SK-N-SH (cell line): Measurements from ENCODE around the gene RHBDL1. TPM values are rescaled to one million over a fixed set of nuclear protein-coding genes. Genes with fewer than 3 reads are reported as not detected.

Experiments used
- CTCF ChIA-PET: fragments of 300-600, 350-600 bp; formaldehyde crosslinking; extraction: SDS; loops from one replicate; lab custom pipeline; 2021; lab: Yijun Ruan, JAX
- POLR2A ChIA-PET: fragments of 350-600 bp; sonication (Branson Sonifier 250); formaldehyde crosslinking; extraction: SDS; loops from one replicate; lab custom pipeline; 2020; ENCODE audit warnings: antibody characterized with exemption, inconsistent platforms; lab: Yijun Ruan, JAX
- DNase-seq: peaks from one replicate; pipeline ENCODE4 v3.0.0; 2012
- H2AFZ ChIP-seq: fragments of 200-600 bp; sonication (generic); 2 replicates; pipeline ENCODE4 v1.8.1; 2016; ENCODE audit warnings: antibody characterized with exemption, mild to moderate bottlenecking, low read depth
- H3F3A ChIP-seq: fragments of 200-600 bp; sonication (generic); replicated peaks from 2 replicates; pipeline ENCODE3; 2016; ENCODE audit warnings: antibody characterized with exemption, mild to moderate bottlenecking; ENCODE audit not compliant: insufficient read depth
- H3K27ac ChIP-seq, 2 experiments: fragments of 200-500 bp in 1 of 2; fragments of 200-600 bp in 1 of 2; sonication (Bioruptor generic) in 1 of 2; sonication (generic), shearing (Covaris generic) in 1 of 2; 2 replicates each; pipeline versions ENCODE4 v1.5.1 to v1.6.1; 2014 to 2016; ENCODE audit warnings: low read depth in 2 of 2, inconsistent platforms in 1 of 2, low read length in 1 of 2, mild to moderate bottlenecking in 1 of 2, mixed read lengths in 1 of 2
- H3K27me3 ChIP-seq: fragments of 200-600 bp; sonication (generic), shearing (Covaris generic); 2 replicates; pipeline ENCODE4 v1.6.1; 2016; ENCODE audit warnings: mixed run types; ENCODE audit not compliant: insufficient read depth
- H3K36me3 ChIP-seq, 2 experiments: fragments of 200-500 bp in 1 of 2; fragments of 200-600 bp in 1 of 2; sonication (Bioruptor generic) in 1 of 2; sonication (generic) in 1 of 2; replicated peaks in 1 of 2; 2 replicates each; pipeline versions ENCODE3 to v1.5.1; 2014 to 2016; ENCODE audit warnings: low read length in 1 of 2, mild to moderate bottlenecking in 1 of 2; ENCODE audit not compliant: insufficient read depth in 2 of 2, control insufficient read depth in 1 of 2
- H3K4me1 ChIP-seq, 2 experiments: fragments of 200-500 bp in 1 of 2; fragments of 200-600 bp in 1 of 2; sonication (Bioruptor generic) in 1 of 2; sonication (generic), shearing (Covaris generic) in 1 of 2; 2 replicates each; pipeline versions ENCODE4 v1.5.1 to v1.6.1; 2014 to 2016; ENCODE audit warnings: low read depth in 1 of 2, low read length in 1 of 2, mixed run types in 1 of 2; ENCODE audit not compliant: insufficient read depth in 2 of 2, control insufficient read depth in 1 of 2
- H3K4me2 ChIP-seq: fragments of 200-600 bp; sonication (generic), shearing (Covaris generic); 2 replicates; pipeline ENCODE4 v1.6.1; 2017; ENCODE audit warnings: mixed run types
- H3K4me3 ChIP-seq, 2 experiments: fragments of 200-500 bp in 1 of 2; fragments of 200-600 bp in 1 of 2; sonication (Bioruptor generic) in 1 of 2; sonication (generic), shearing (Covaris generic) in 1 of 2; 2 replicates each; pipeline versions ENCODE4 v1.5.1 to v1.8.1; 2014 to 2016; ENCODE audit warnings: low read depth in 2 of 2, inconsistent platforms in 1 of 2, low read length in 1 of 2, mild to moderate bottlenecking in 1 of 2, mixed read lengths in 1 of 2, moderate library complexity in 1 of 2
- H3K79me2 ChIP-seq: fragments of 200-600 bp; sonication (generic); 2 replicates; pipeline ENCODE4 v1.8.1; 2017; ENCODE audit warnings: mild to moderate bottlenecking; ENCODE audit not compliant: insufficient read depth
- H3K9ac ChIP-seq: fragments of 200-600 bp; sonication (generic); 2 replicates; pipeline ENCODE4 v1.6.1; 2017; ENCODE audit warnings: mixed run types
- H3K9me2 ChIP-seq: fragments of 200-600 bp; sonication (generic); 2 replicates; pipeline ENCODE4 v1.6.1; 2017; ENCODE audit warnings: mixed run types
- H3K9me3 ChIP-seq: fragments of 200-600 bp; sonication (generic); 2 replicates; pipeline ENCODE4 v1.6.1; 2017; ENCODE audit warnings: mixed run types, mild to moderate bottlenecking, moderate library complexity
- H4K20me1 ChIP-seq: fragments of 200-600 bp; sonication (generic); 2 replicates; pipeline ENCODE4 v1.6.1; 2017; ENCODE audit warnings: mild to moderate bottlenecking, mixed run types; ENCODE audit not compliant: insufficient read depth
- CHD2 ChIP-seq: fragments of 150-350 bp; IDR thresholded peaks from 2 replicates; pipeline ENCODE4 v1.6.1; 2018; ENCODE audit warnings: low read length; ENCODE audit not compliant: partially characterized antibody
- ELF1 ChIP-seq: IDR thresholded peaks from 2 replicates; pipeline ENCODE4 v1.4.0; 2012
- FOXM1 ChIP-seq: IDR thresholded peaks from 2 replicates; pipeline ENCODE4 v1.4.0; 2012; ENCODE audit warnings: low read depth, mild to moderate bottlenecking
- JUND ChIP-seq: IDR thresholded peaks from 2 replicates; pipeline ENCODE4 v1.4.0; 2012
- NRF1 ChIP-seq: IDR thresholded peaks from 2 replicates; pipeline ENCODE4 v1.6.1; 2012; ENCODE audit warnings: low read depth, mild to moderate bottlenecking, low read length
- RCOR1 ChIP-seq: fragments of 150-350 bp; IDR thresholded peaks from 2 replicates; pipeline ENCODE4 v1.6.1; 2017; ENCODE audit warnings: antibody characterized with exemption, low read length
- RFX5 ChIP-seq: IDR thresholded peaks from 2 replicates; pipeline ENCODE4 v1.6.1; 2012; ENCODE audit warnings: mild to moderate bottlenecking, improper control_type of control experiment, low read length
- RXRA ChIP-seq: IDR thresholded peaks from 2 replicates; pipeline ENCODE4 v1.4.0; 2012; ENCODE audit warnings: low read depth, mild to moderate bottlenecking, borderline replicate concordance
- SIN3A ChIP-seq: IDR thresholded peaks from 2 replicates; pipeline ENCODE4 v1.6.1; 2012; ENCODE audit warnings: low read depth, mild to moderate bottlenecking, low read length, moderate library complexity, borderline replicate concordance
- SMC3 ChIP-seq: IDR thresholded peaks from 2 replicates; pipeline ENCODE4 v1.6.1; 2012; ENCODE audit warnings: low read depth, low read length, improper control_type of control experiment
- TAF1 ChIP-seq: IDR thresholded peaks from 2 replicates; pipeline ENCODE4 v1.6.1; 2012; ENCODE audit warnings: low read depth, mild to moderate bottlenecking, low read length, moderate library complexity, borderline replicate concordance
- TCF12 ChIP-seq: IDR thresholded peaks from 2 replicates; pipeline ENCODE4 v1.4.0; 2012
- TEAD4 ChIP-seq: IDR thresholded peaks from 2 replicates; pipeline ENCODE4 v1.4.0; 2012; ENCODE audit warnings: mild to moderate bottlenecking, borderline replicate concordance; ENCODE audit not compliant: insufficient read depth
- YY1 ChIP-seq: IDR thresholded peaks from 2 replicates; pipeline ENCODE4 v1.4.0; 2012; ENCODE audit warnings: low read depth, mild to moderate bottlenecking
- WGBS: methylation state at CpG from one replicate; pipeline ENCODE4 v1.1.6; 2017; ENCODE audit warnings: low lambda C conversion rate; 5-methylcytosine and 5-hydroxymethylcytosine counted together
- polyA plus RNA-seq, 3 experiments: library from polyadenylated mRNA; depleted of rRNA; stranded (reverse); fragments of >200 nt; gene quantifications; 2 replicates each; pipeline ENCODE4 v1.2.3, GENCODE V29; 2012
- TF ChIP-seq, protein P1 (sequence below): IDR thresholded peaks from 2 replicates; pipeline ENCODE4 v1.6.1; 2012; ENCODE audit warnings: mild to moderate bottlenecking, low read depth, low read length, moderate library complexity
- TF ChIP-seq, protein P2 (sequence below): fragments of 150-350 bp; IDR thresholded peaks from 2 replicates; pipeline ENCODE4 v1.6.1; 2016; ENCODE audit warnings: mild to moderate bottlenecking, low read depth, low read length
- TF ChIP-seq, protein P3 (sequence below): IDR thresholded peaks from 2 replicates; pipeline ENCODE4 v1.4.0; 2012; ENCODE audit warnings: low read depth, borderline replicate concordance
- TF ChIP-seq, protein P4 (sequence below): fragments of 200-600 bp; sonication (generic); IDR thresholded peaks from 2 replicates; pipeline ENCODE4 v1.6.1; 2017; ENCODE audit warnings: antibody characterized with exemption, mild to moderate bottlenecking, moderate library complexity
- TF ChIP-seq, protein P5 (sequence below): IDR thresholded peaks from 2 replicates; pipeline ENCODE4 v1.4.0; 2012; ENCODE audit warnings: low read depth
- TF ChIP-seq, protein P6 (sequence below): IDR thresholded peaks from 2 replicates; pipeline ENCODE4; 2012

RHBDL1 gene
- polyA plus RNA-seq, 1 of the 3 experiments (the other 2 are of a cell fraction) = 4.1 TPM

DNA sequence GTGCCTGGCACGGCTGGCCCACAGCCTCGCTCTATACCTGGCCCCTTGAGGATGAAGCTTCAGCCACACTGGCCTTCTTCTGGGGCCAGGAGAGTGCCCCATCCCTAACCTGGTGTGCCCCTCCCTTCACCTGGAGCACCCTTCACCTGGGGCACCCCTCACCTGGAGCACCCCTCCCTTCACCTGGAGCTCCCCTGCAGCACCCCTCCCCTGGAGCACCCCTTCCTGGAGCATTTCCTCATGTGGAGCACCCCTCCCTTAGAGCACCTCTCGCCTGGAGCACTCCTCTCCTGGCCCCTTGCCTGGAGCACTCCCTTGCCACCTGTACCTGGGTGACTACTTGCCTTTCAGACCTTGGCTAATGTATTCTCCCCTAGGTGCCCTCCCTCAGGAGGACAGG lies 32.5 kb downstream of the RHBDL1 start:
- H3K9ac ChIP-seq = no peak overlapping the region
- POLR2A ChIA-PET = interaction anchor here (0.5 to 2.8 kb wide), 3 partner anchors 12 to 285 kb away, joined by 3 to 19 read pairs (median 4); partner anchors contain the start of genes ANTKMT, CHTF18 and RPUSD1
- peaks cover 27% of the 10 kb centered on the region for H3F3A ChIP-seq
- peaks cover 18% of the 10 kb centered on the region for H4K20me1 ChIP-seq
- H3K9me2 ChIP-seq = no peaks in the 10 kb centered on the region
- 85% methylated on average over 3 of the region's 3 CpGs for WGBS
- DNase-seq = no peak
- no peak overlapping the region for H2AFZ ChIP-seq
- no peak overlapping the region for H3K27ac ChIP-seq
- H3K4me2 ChIP-seq = no peak overlapping the region
- TF ChIP-seq SIN3A (no peak), TAF1 (no peak), RCOR1 (no peak), YY1 (no peak), TCF12 (no peak), RFX5 (no peak), JUND (no peak), RXRA (no peak), FOXM1 (no peak), ELF1 (no peak), NRF1 (no peak), TEAD4 (no peak), CHD2 (no peak), SMC3 (no peak)
- TF ChIP-seq, protein P1, sequence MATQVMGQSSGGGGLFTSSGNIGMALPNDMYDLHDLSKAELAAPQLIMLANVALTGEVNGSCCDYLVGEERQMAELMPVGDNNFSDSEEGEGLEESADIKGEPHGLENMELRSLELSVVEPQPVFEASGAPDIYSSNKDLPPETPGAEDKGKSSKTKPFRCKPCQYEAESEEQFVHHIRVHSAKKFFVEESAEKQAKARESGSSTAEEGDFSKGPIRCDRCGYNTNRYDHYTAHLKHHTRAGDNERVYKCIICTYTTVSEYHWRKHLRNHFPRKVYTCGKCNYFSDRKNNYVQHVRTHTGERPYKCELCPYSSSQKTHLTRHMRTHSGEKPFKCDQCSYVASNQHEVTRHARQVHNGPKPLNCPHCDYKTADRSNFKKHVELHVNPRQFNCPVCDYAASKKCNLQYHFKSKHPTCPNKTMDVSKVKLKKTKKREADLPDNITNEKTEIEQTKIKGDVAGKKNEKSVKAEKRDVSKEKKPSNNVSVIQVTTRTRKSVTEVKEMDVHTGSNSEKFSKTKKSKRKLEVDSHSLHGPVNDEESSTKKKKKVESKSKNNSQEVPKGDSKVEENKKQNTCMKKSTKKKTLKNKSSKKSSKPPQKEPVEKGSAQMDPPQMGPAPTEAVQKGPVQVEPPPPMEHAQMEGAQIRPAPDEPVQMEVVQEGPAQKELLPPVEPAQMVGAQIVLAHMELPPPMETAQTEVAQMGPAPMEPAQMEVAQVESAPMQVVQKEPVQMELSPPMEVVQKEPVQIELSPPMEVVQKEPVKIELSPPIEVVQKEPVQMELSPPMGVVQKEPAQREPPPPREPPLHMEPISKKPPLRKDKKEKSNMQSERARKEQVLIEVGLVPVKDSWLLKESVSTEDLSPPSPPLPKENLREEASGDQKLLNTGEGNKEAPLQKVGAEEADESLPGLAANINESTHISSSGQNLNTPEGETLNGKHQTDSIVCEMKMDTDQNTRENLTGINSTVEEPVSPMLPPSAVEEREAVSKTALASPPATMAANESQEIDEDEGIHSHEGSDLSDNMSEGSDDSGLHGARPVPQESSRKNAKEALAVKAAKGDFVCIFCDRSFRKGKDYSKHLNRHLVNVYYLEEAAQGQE = no peak
- TF ChIP-seq, protein P2, sequence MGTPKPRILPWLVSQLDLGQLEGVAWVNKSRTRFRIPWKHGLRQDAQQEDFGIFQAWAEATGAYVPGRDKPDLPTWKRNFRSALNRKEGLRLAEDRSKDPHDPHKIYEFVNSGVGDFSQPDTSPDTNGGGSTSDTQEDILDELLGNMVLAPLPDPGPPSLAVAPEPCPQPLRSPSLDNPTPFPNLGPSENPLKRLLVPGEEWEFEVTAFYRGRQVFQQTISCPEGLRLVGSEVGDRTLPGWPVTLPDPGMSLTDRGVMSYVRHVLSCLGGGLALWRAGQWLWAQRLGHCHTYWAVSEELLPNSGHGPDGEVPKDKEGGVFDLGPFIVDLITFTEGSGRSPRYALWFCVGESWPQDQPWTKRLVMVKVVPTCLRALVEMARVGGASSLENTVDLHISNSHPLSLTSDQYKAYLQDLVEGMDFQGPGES = no peak
- TF ChIP-seq, protein P3, sequence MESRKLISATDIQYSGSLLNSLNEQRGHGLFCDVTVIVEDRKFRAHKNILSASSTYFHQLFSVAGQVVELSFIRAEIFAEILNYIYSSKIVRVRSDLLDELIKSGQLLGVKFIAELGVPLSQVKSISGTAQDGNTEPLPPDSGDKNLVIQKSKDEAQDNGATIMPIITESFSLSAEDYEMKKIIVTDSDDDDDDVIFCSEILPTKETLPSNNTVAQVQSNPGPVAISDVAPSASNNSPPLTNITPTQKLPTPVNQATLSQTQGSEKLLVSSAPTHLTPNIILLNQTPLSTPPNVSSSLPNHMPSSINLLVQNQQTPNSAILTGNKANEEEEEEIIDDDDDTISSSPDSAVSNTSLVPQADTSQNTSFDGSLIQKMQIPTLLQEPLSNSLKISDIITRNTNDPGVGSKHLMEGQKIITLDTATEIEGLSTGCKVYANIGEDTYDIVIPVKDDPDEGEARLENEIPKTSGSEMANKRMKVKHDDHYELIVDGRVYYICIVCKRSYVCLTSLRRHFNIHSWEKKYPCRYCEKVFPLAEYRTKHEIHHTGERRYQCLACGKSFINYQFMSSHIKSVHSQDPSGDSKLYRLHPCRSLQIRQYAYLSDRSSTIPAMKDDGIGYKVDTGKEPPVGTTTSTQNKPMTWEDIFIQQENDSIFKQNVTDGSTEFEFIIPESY = no peak
- TF ChIP-seq, protein P4, sequence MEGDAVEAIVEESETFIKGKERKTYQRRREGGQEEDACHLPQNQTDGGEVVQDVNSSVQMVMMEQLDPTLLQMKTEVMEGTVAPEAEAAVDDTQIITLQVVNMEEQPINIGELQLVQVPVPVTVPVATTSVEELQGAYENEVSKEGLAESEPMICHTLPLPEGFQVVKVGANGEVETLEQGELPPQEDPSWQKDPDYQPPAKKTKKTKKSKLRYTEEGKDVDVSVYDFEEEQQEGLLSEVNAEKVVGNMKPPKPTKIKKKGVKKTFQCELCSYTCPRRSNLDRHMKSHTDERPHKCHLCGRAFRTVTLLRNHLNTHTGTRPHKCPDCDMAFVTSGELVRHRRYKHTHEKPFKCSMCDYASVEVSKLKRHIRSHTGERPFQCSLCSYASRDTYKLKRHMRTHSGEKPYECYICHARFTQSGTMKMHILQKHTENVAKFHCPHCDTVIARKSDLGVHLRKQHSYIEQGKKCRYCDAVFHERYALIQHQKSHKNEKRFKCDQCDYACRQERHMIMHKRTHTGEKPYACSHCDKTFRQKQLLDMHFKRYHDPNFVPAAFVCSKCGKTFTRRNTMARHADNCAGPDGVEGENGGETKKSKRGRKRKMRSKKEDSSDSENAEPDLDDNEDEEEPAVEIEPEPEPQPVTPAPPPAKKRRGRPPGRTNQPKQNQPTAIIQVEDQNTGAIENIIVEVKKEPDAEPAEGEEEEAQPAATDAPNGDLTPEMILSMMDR = no peak
- TF ChIP-seq, protein P5, sequence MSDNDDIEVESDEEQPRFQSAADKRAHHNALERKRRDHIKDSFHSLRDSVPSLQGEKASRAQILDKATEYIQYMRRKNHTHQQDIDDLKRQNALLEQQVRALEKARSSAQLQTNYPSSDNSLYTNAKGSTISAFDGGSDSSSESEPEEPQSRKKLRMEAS = no peak
- TF ChIP-seq, protein P6, sequence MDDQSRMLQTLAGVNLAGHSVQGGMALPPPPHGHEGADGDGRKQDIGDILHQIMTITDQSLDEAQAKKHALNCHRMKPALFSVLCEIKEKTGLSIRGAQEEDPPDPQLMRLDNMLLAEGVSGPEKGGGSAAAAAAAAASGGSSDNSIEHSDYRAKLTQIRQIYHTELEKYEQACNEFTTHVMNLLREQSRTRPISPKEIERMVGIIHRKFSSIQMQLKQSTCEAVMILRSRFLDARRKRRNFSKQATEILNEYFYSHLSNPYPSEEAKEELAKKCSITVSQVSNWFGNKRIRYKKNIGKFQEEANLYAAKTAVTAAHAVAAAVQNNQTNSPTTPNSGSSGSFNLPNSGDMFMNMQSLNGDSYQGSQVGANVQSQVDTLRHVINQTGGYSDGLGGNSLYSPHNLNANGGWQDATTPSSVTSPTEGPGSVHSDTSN = no peak
- TF ChIP-seq, all 33 proteins: peak for 0
- Histone ChIP-seq H3K4me3 (no peak overlapping the region), H3K79me2 (peaks cover 22% of the 10 kb centered on the region), H3K4me1 (peaks cover 23 to 44% of the 10 kb centered on the region in 2 experiments; a peak in 2 of 4 replicates), H3K9me3 (no peaks in the 10 kb centered on the region), H3K36me3 (no peaks in the 10 kb centered on the region), H3K27me3 (no peaks in the 10 kb centered on the region)
- CTCF ChIA-PET = interaction anchor here (1.6 to 22.4 kb wide), 5 partner anchors 8 to 347 kb away, joined by 4 to 358 read pairs (median 29); partner anchors contain the start of genes ANTKMT, CCDC78, CIAO3 and HAGHL
